Glutamatergic neuron (in vitro differentiated cells): ENCODE measurements around the gene RPTOR. TPM values are rescaled to one million over a fixed set of nuclear protein-coding genes. Genes with fewer than 3 reads are reported as not detected.

Experiments
- DNase-seq: peaks from one replicate; pipeline ENCODE4 v3.0.0; 2022
- H3K27ac Mint-ChIP-seq: one replicate; pipeline ENCODE4 v1.8.0; 2020; ENCODE audit warnings: mild to moderate bottlenecking, mixed read lengths, inconsistent platforms; ENCODE audit not compliant: unreplicated experiment
- H3K27me3 Mint-ChIP-seq: one replicate; pipeline ENCODE4 v1.8.0; 2020; ENCODE audit warnings: mild to moderate bottlenecking, moderate library complexity, mixed read lengths, inconsistent platforms; ENCODE audit not compliant: unreplicated experiment
- H3K36me3 Mint-ChIP-seq: one replicate; pipeline ENCODE4 v1.8.0; 2020; ENCODE audit warnings: mild to moderate bottlenecking, mixed read lengths, inconsistent platforms; ENCODE audit not compliant: unreplicated experiment
- H3K4me1 Mint-ChIP-seq: one replicate; pipeline ENCODE4 v1.8.0; 2020; ENCODE audit warnings: mild to moderate bottlenecking, low read depth, mixed read lengths, inconsistent platforms; ENCODE audit not compliant: unreplicated experiment
- H3K4me3 Mint-ChIP-seq: one replicate; pipeline ENCODE4 v1.8.0; 2020; ENCODE audit warnings: mild to moderate bottlenecking, mixed read lengths, inconsistent platforms; ENCODE audit not compliant: unreplicated experiment
- H3K9me3 Mint-ChIP-seq: one replicate; pipeline ENCODE4 v1.8.0; 2020; ENCODE audit warnings: mild to moderate bottlenecking, moderate library complexity, mixed read lengths, inconsistent platforms; ENCODE audit not compliant: unreplicated experiment
- total RNA-seq: library from RNA; stranded (reverse); fragmentation: NEBNext Ultra II Directional; extraction: Animal tissue kit (Norgen Biotek cat#: 25700); gene quantifications from one replicate; pipeline ENCODE4 v1.2.1, GENCODE V29; 2021; ENCODE audit not compliant: unreplicated experiment
- TF ChIP-seq, protein P1 (sequence below): fragments of 200-600 bp; sonication (generic); IDR thresholded peaks from one replicate; pipeline ENCODE4 v1.5.0; 2021; ENCODE audit not compliant: partially characterized antibody, unreplicated experiment

RPTOR gene
- total RNA-seq, 1 donor from 2014 or later: 39.8 TPM

DNA sequence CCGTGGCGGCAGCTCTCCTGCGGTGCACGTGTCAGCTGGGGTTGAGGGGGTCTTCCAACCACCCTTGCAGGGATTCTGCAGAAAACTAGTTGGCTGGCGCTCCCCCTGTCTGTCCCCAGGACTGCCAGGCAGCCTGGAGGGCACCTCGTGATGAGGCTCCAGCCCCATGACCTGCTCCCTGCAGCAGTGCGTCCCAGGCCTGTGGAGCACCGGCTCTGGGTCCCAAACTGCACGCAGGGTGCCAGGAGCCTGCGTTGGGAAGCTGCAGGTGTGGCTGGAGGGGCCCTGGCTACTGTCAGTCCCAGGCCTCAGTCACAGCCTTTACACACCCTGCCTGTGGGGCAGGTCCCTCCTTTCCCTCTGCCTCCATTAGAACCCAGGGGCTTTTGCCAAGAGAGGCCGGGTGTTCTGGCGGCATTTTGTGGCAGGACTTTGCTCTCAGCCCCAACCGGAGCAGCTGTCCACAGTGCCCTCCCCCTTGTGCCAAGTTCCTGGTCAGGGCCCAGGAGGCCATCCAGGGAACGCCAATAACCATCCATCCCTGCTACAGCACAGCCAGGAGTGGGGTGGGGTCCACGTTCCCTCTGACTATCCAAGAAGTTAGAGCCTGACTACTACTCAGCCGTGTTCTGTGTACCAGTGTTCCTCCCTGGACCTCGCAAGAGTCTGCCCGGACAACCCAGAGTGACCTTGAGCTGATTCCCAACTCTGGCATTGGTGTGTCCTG lies 456.2 kb downstream of the RPTOR start:
- Mint-ChIP-seq H3K9me3 (peaks cover 8% of the 10 kb centered on the region), H3K36me3 (no peaks in the 10 kb centered on the region), H3K4me1 (peaks cover 3% of the 10 kb centered on the region), H3K27me3 (peaks cover 20% of the 10 kb centered on the region), H3K27ac (no peak overlapping the region), H3K4me3 (no peak overlapping the region)
- TF ChIP-seq, protein P1, sequence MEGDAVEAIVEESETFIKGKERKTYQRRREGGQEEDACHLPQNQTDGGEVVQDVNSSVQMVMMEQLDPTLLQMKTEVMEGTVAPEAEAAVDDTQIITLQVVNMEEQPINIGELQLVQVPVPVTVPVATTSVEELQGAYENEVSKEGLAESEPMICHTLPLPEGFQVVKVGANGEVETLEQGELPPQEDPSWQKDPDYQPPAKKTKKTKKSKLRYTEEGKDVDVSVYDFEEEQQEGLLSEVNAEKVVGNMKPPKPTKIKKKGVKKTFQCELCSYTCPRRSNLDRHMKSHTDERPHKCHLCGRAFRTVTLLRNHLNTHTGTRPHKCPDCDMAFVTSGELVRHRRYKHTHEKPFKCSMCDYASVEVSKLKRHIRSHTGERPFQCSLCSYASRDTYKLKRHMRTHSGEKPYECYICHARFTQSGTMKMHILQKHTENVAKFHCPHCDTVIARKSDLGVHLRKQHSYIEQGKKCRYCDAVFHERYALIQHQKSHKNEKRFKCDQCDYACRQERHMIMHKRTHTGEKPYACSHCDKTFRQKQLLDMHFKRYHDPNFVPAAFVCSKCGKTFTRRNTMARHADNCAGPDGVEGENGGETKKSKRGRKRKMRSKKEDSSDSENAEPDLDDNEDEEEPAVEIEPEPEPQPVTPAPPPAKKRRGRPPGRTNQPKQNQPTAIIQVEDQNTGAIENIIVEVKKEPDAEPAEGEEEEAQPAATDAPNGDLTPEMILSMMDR: no peak
- DNase-seq: no peak

DNA sequence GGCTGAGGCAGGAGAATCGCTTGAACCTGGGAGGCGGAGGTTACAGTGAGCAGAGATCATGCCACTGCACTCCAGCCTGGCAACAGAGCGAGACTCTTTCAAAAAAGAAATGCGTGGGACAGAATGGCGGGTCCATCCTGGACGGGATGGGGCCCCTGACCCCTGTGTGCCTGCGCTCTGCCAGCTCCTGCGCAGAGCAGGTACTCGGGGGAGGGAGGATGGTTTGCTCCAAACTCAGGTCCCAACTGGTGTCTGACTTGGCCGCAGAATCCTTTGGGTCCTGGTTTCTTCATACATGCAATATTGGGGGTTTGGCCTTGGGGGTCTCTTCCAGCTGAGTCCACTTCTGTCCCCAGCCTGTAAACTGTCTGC lies 457.4 kb downstream of the RPTOR start:
- Mint-ChIP-seq H3K9me3 (peaks cover 10% of the 10 kb centered on the region), H3K27ac (no peak overlapping the region), H3K4me3 (no peak overlapping the region), H3K36me3 (no peaks in the 10 kb centered on the region), H3K4me1 (peaks cover 3% of the 10 kb centered on the region), H3K27me3 (peaks cover 19% of the 10 kb centered on the region)
- TF ChIP-seq, protein P1: no peak
- no peak for DNase-seq

DNA sequence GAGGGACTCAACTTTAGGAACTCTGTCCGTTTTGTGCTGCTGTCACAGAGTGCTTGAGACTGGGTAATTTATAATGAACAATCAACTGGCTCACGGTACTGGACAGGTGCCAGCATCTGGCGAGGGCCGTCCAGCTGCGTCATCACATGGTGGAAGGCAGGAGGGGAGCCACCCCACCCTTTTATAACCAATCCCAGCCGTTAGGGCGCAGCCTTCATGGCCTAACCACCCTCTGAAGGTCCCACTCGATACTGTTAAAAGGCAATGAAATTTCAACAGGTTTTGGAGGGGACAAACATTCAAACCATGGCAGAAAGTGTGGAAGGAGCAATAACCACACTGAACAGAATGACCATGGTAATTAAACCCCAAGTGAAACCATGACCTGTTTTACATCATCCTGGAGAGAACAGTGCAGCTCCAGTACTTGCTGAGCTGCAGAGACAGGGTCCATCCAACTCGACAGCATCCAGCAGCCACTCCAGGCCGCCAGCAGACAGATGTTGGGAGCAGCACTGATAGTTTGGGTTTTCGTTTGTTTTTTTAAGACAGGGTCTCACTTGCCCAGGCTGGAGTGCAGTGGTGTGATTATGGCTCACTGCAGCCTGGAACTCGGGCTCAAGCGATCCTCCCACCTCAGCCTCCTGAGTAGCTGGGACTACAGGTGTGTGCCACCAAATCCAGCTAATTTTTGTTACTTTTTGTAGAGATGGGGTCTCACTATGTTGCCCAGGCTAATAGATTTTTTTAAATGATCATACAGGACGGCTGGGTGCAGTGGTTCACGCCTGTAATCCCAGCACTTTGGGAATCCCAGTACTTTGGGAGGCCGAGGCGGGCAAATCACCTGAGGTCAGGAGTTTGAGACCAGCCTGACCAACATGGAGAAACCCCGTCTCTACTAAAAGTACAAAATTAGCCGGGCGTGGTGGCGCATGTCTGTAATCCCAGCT lies 458.0 kb downstream of the RPTOR start:
- H3K27me3 Mint-ChIP-seq: peaks cover 19% of the 10 kb centered on the region

DNA sequence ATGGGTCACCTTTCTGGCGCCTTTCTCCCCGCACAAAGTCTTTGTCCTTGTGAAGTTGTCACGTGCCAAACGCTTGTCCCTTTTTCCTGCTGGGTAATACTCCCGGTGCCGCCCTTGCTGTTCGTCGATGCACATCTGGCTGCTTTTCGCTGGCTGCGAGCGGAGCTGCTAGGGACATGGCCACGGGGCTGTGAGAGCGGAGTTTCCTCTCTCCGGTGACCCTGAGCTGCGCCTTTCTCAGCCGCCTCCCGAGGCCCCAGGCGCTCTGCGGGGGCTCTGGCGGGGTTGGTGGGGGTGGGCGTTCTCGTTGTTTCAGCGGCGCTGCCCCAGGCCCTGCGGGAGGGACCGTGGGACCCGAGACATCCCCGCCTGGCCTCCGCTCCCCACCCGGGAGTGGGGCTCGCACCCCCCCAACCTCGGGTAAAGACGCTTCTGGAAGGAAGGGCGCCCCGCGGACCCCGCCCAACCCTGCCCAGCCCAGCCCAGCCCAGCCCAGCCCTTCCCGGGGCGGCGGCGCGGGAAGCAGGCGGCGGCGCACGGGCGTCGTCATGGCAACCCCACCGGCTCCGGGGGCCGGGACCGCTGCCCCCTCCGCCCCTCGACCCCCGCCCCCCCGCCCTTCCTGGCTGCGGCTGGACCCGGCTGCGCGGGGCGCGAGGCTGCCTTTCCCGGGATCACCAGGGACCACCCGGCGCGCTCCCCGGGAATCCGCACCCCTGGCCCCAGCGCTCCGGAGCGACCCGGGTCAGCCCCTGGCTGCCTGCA lies 459.3 kb downstream of the RPTOR start:
- H3K4me1 Mint-ChIP-seq: peaks cover 3% of the 10 kb centered on the region
- peaks cover 16% of the 10 kb centered on the region for H3K27me3 Mint-ChIP-seq
- peak overlapping the region; percentile 68 for H3K4me3 Mint-ChIP-seq
- no peaks in the 10 kb centered on the region for H3K36me3 Mint-ChIP-seq
- DNase-seq: no peak
- H3K27ac Mint-ChIP-seq: no peak overlapping the region
- TF ChIP-seq, protein P1: no peak
- peaks cover 8% of the 10 kb centered on the region for H3K9me3 Mint-ChIP-seq

More for the DNA sequence above, 458.0 kb downstream of the RPTOR start:
- no peak overlapping the region for H3K27ac Mint-ChIP-seq
- H3K4me3 Mint-ChIP-seq: no peak overlapping the region
- H3K4me1 Mint-ChIP-seq: peaks cover 3% of the 10 kb centered on the region
- no peaks in the 10 kb centered on the region for H3K36me3 Mint-ChIP-seq
- H3K9me3 Mint-ChIP-seq: peaks cover 10% of the 10 kb centered on the region
- TF ChIP-seq, protein P1: no peak
- DNase-seq: no peak
